HG03558 (cell line): ENCODE measurements around the gene PGM3.

ENCODE experiments used
- ATAC-seq: cut with Tn5 transposase; IDR thresholded peaks from one replicate; pipeline ENCODE4 v1.9.1; 2021; ENCODE audit warnings: moderate number of reproducible peaks; ENCODE audit not compliant: unreplicated experiment; ENCODE audit errors: extremely low read depth

The PGM3 gene

GRCh38 chr6:83125425-83125824 lies 67.6 kb downstream of the PGM3 start:
- ATAC-seq = no peak

- ATAC-seq = no peak
These were observed 68.5 kb downstream of the PGM3 start for GRCh38 chr6:83124553-83124952.

- ATAC-seq = no peak
These were observed 73.2 kb downstream of the PGM3 start for GRCh38 chr6:83119742-83120300.

- ATAC-seq = no peak
These were observed 75.3 kb downstream of the PGM3 start for GRCh38 chr6:83117802-83118201.
